IMR-90 (cell line): ENCODE measurements around the gene NAA11. TPM values are rescaled to one million over a fixed set of nuclear protein-coding genes. Genes with fewer than 3 reads are reported as not detected.

ENCODE experiments used
- ATAC-seq: fragments of 200-7000 bp; cut with Tn5 transposase; 2 replicates; pipeline ENCODE4 v1.9.1; 2020; ENCODE audit warnings: low read depth, mild to moderate bottlenecking, moderate library complexity
- BruUV-seq: library from RNA; stranded (reverse); fragments of 400-500 nt; replicated peaks from 2 replicates; lab custom pipeline; 2021; lab: Mats Ljungman, UMichigan
- CTCF ChIA-PET: fragments of 300-600 bp; formaldehyde crosslinking; extraction: SDS; loops from one replicate; lab custom pipeline; 2021; ENCODE audit warnings: antibody characterized with exemption; lab: Yijun Ruan, JAX
- POLR2A ChIA-PET: fragments of 300-600 bp; sonication (Branson Sonifier 250); formaldehyde crosslinking; loops from one replicate; lab custom pipeline; 2022; ENCODE audit warnings: antibody characterized with exemption; ENCODE audit not compliant: unreplicated experiment; lab: Charles Lee
- DNase-seq: peaks from one replicate; pipeline ENCODE4 v3.0.0; 2013
- H2AFZ ChIP-seq: replicated peaks from 2 replicates; pipeline ENCODE3; 2013; ENCODE audit warnings: low read length, mild to moderate bottlenecking; ENCODE audit not compliant: poor library complexity
- H2AK5ac ChIP-seq: 2 replicates; pipeline ENCODE4 v1.6.1; 2013; ENCODE audit warnings: low read depth, low read length, inconsistent platforms
- H2AK9ac ChIP-seq: replicated peaks from 2 replicates; pipeline ENCODE3; 2013; ENCODE audit warnings: mild to moderate bottlenecking, low read depth, low read length, moderate library complexity; ENCODE audit not compliant: poor library complexity
- H2BK120ac ChIP-seq: 2 replicates; pipeline ENCODE4 v1.6.1; 2013; ENCODE audit warnings: low read depth, low read length, inconsistent platforms
- H2BK15ac ChIP-seq: 3 replicates; pipeline ENCODE4 v1.6.1; 2013; ENCODE audit warnings: low read depth, low read length, inconsistent platforms
- H2BK20ac ChIP-seq: 2 replicates; pipeline ENCODE4 v1.6.1; 2013; ENCODE audit warnings: low read depth, mild to moderate bottlenecking, inconsistent platforms, low read length, moderate library complexity
- H2BK5ac ChIP-seq: 2 replicates; pipeline ENCODE4 v1.6.1; 2013; ENCODE audit warnings: mild to moderate bottlenecking, low read depth, low read length, inconsistent platforms; ENCODE audit not compliant: poor library complexity, severe bottlenecking
- H3K14ac ChIP-seq: replicated peaks from 2 replicates; pipeline ENCODE4 v1.6.1; 2013; ENCODE audit warnings: low read depth, low read length, inconsistent platforms
- H3K18ac ChIP-seq: 2 replicates; pipeline ENCODE4 v1.6.1; 2013; ENCODE audit warnings: low read depth, low read length, control low read depth
- H3K23ac ChIP-seq: 2 replicates; pipeline ENCODE4 v1.6.1; 2013; ENCODE audit warnings: low read depth, low read length, inconsistent platforms
- H3K27ac ChIP-seq: 2 replicates; pipeline ENCODE4 v1.5.1; 2013; ENCODE audit warnings: mild to moderate bottlenecking, control low read depth, low read length; ENCODE audit not compliant: insufficient read depth
- H3K27me3 ChIP-seq: 2 replicates; pipeline ENCODE4 v1.6.1; 2013; ENCODE audit warnings: low read length; ENCODE audit not compliant: control insufficient read depth, insufficient read depth
- H3K36me3 ChIP-seq: 2 replicates; pipeline ENCODE4 v1.6.1; 2013; ENCODE audit warnings: low read length, mixed read lengths; ENCODE audit not compliant: control insufficient read depth, insufficient read depth
- H3K4ac ChIP-seq: 2 replicates; pipeline ENCODE4 v1.6.1; 2013; ENCODE audit warnings: low read depth, low read length, inconsistent platforms
- H3K4me1 ChIP-seq: 2 replicates; pipeline ENCODE4 v1.6.1; 2013; ENCODE audit warnings: low read length, mixed read lengths; ENCODE audit not compliant: control insufficient read depth, insufficient read depth
- H3K4me2 ChIP-seq: 2 replicates; pipeline ENCODE4 v1.6.1; 2013; ENCODE audit warnings: low read depth, mild to moderate bottlenecking, control low read depth, low read length, moderate library complexity
- H3K4me3 ChIP-seq: 2 replicates; pipeline ENCODE4 v1.5.1; 2013; ENCODE audit warnings: low read depth, mild to moderate bottlenecking, control low read depth, low read length, moderate library complexity; ENCODE audit not compliant: insufficient read depth
- H3K56ac ChIP-seq: 2 replicates; pipeline ENCODE4 v1.6.1; 2013; ENCODE audit warnings: low read length, inconsistent platforms; ENCODE audit not compliant: insufficient read depth; ENCODE audit errors: extremely low read depth
- H3K79me1 ChIP-seq, 2 experiments: 2 replicates each; pipeline ENCODE4 v1.6.1; 2013; ENCODE audit warnings: low read length in 2 of 2, inconsistent platforms in 1 of 2, low read depth in 1 of 2
- H3K9ac ChIP-seq: 2 replicates; pipeline ENCODE4 v1.6.1; 2013; ENCODE audit warnings: low read depth, low read length, control low read depth
- H3K9me1 ChIP-seq: 2 replicates; pipeline ENCODE4 v1.6.1; 2013; ENCODE audit warnings: low read length, inconsistent platforms; ENCODE audit not compliant: insufficient read depth
- H3K9me3 ChIP-seq: 2 replicates; pipeline ENCODE4 v1.6.1; 2013; ENCODE audit warnings: low read length; ENCODE audit not compliant: control insufficient read depth, insufficient read depth
- H4K20me1 ChIP-seq: 2 replicates; pipeline ENCODE4 v1.6.1; 2013; ENCODE audit warnings: low read length, inconsistent platforms; ENCODE audit not compliant: insufficient read depth
- H4K5ac ChIP-seq: 2 replicates; pipeline ENCODE4 v1.6.1; 2013; ENCODE audit warnings: mild to moderate bottlenecking, low read depth, low read length, control low read depth
- H4K8ac ChIP-seq, 2 experiments: 2 replicates each; pipeline ENCODE4 v1.6.1; 2013; ENCODE audit warnings: low read depth in 2 of 2, low read length in 2 of 2, control low read depth in 1 of 2, inconsistent platforms in 1 of 2
- H4K91ac ChIP-seq: 2 replicates; pipeline ENCODE4 v1.6.1; 2013; ENCODE audit warnings: low read depth, low read length, inconsistent platforms; ENCODE audit not compliant: insufficient read depth
- BHLHE40 ChIP-seq: fragments of 150-350 bp; IDR thresholded peaks from 2 replicates; pipeline ENCODE4 v1.6.1; 2016; ENCODE audit warnings: mild to moderate bottlenecking, low read depth, low read length
- CHD1 ChIP-seq: IDR thresholded peaks from 2 replicates; pipeline ENCODE4 v1.6.1; 2012; ENCODE audit warnings: low read depth, low read length, improper control_type of control experiment
- FOS ChIP-seq: fragments of 150-350 bp; IDR thresholded peaks from 2 replicates; pipeline ENCODE4 v1.6.1; 2016; ENCODE audit warnings: low read depth, low read length
- MAZ ChIP-seq: IDR thresholded peaks from 2 replicates; pipeline ENCODE4 v1.6.1; 2012; ENCODE audit warnings: low read depth, mild to moderate bottlenecking, low read length, improper control_type of control experiment, moderate library complexity, borderline replicate concordance
- SMC3 ChIP-seq: fragments of 150-350 bp; IDR thresholded peaks from 2 replicates; pipeline ENCODE4 v1.6.1; 2016; ENCODE audit warnings: low read depth, mild to moderate bottlenecking, antibody characterized with exemption, low read length, moderate library complexity
- USF2 ChIP-seq: fragments of 150-350 bp; IDR thresholded peaks from 2 replicates; pipeline ENCODE4 v1.6.1; 2017; ENCODE audit warnings: mild to moderate bottlenecking, antibody characterized with exemption, low read length, low read depth
- dilution Hi-C: fragments of 300-500 bp; cut with HindIII; formaldehyde crosslinking; loops from one replicate; pipeline ENCODE4 v1.14.3; 2018; ENCODE audit warnings: low sequenced_read_pairs; ENCODE audit not compliant: unreplicated experiment
- in situ Hi-C: fragments of 300-500 bp; cut with MboI; formaldehyde crosslinking; loops from 3 replicates; pipeline ENCODE4 v1.14.3; 2019; ENCODE audit warnings: low sequenced_read_pairs, inconsistent platforms, mixed read lengths
- intact Hi-C: fragments of 100-400 bp; cut with micrococcal nuclease; formaldehyde crosslinking; loops from 2 replicates; pipeline ENCODE4 v1.10.0; 2022
- polyA plus RNA-seq, 3 experiments: library from polyadenylated mRNA; depleted of rRNA; stranded (reverse); fragments of >200 nt; gene quantifications; 2 replicates each; pipeline ENCODE4 v1.2.3, GENCODE V29; 2012; ENCODE audit warnings: low replicate concordance in 1 of 3
- total RNA-seq: library from RNA; depleted of rRNA; stranded (reverse); fragments of >200 nt; gene quantifications from 2 replicates; pipeline ENCODE4 v1.2.3, GENCODE V29; 2012

NAA11 gene
- total and polyA plus RNA-seq, 2 of the 4 experiments (the other 2 are of a cell fraction), result not detected

DNA sequence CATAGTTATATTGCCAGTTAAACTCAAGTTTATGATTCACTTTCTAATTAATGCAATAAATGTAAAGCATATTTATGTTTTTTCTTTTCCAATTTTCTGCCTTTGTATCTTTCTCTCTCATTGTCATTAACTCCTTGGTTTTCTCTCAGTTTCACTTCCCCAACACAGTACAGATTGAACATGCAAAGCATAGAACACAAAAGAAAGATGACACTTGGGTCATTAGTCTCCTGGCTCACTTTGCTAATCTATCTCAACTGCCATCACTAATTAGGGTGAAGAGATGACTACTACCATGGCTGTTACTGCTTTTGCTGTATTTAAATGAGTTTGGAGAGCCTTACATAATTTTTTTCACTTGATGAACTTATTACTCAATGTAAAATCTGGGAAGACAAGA, 12.3 kb upstream of the NAA11 start:
- no TSS peak for BruUV-seq
- Histone ChIP-seq H3K27me3 (no peaks in the 10 kb centered on the region), H3K27ac (no peak overlapping the region), H2BK15ac (no peak overlapping the region), H2BK5ac (no peak overlapping the region), H3K23ac (no peak overlapping the region), H3K4ac (no peak overlapping the region), H4K20me1 (no peaks in the 10 kb centered on the region), H3K36me3 (no peaks in the 10 kb centered on the region), H2AK5ac (no peak overlapping the region), H3K4me3 (no peak overlapping the region), H4K5ac (no peak overlapping the region), H3K9me3 (no peaks in the 10 kb centered on the region), H3K9me1 (no peaks in the 10 kb centered on the region), H3K79me1 (no peaks in the 10 kb centered on the region), H3K9ac (no peak overlapping the region), H3K4me2 (no peak overlapping the region), H3K4me1 (no peaks in the 10 kb centered on the region), H3K18ac (no peak overlapping the region), H4K91ac (no peak overlapping the region), H2BK120ac (no peak overlapping the region), H2AFZ (no peak overlapping the region), H3K56ac (no peak overlapping the region), H4K8ac (no peak overlapping the region), H2AK9ac (no peak overlapping the region), H3K14ac (no peak overlapping the region), H2BK20ac (no peak overlapping the region)
- intact Hi-C loops, result no loop called here
- CTCF ChIA-PET, result no interaction called here
- no peak for DNase-seq
- POLR2A ChIA-PET, result no interaction called here
- in situ Hi-C loops, result no loop called here
- ATAC-seq, result no peak
- dilution Hi-C loops, result no loop called here
- TF ChIP-seq USF2 (no peak), BHLHE40 (no peak), MAZ (no peak), FOS (no peak), CHD1 (no peak), SMC3 (no peak)
